Coronary artery (tissue), 2 donors: ENCODE data around the gene PIAS1.
"Not testable (repeated sequence)": the region's sequence is repeated elsewhere in the genome, so short reads cannot be mapped to it uniquely, and the experiment has no call there.

ENCODE experiments used
- DNase-seq: peaks from one replicate; pipeline ENCODE4 v3.0.0-alpha.2; 2017; ENCODE audit warnings: low spot score
- H3K27ac ChIP-seq, 2 donors: fragments of 200-600 bp; sonication (generic); one replicate each; pipeline ENCODE4 v1.5.1; 2016 to 2019
- H3K4me3 ChIP-seq: fragments of 200-600 bp; sonication (generic); 2 replicates; pipeline ENCODE4 v1.5.1; 2016; ENCODE audit warnings: mild to moderate bottlenecking, moderate library complexity
- CTCF ChIP-seq: fragments of 200-600 bp; sonication (generic); IDR thresholded peaks from one replicate; pipeline ENCODE4 v1.5.1; 2019; ENCODE audit warnings: antibody characterized with exemption

Gene PIAS1

GRCh38 chr15:68232449-68232848 lies 178.3 kb downstream of the PIAS1 start:
- TF ChIP-seq CTCF, result no peak
- Histone ChIP-seq H3K27ac (no peak overlapping the region), H3K4me3 (no peak overlapping the region)
- DNase-seq, result no peak

- no peak for TF ChIP-seq CTCF
- DNase-seq, result no peak
- Histone ChIP-seq H3K27ac (no peak overlapping the region), H3K4me3 (no peak overlapping the region)
Measured at GRCh38 chr15:68232937-68233336, 178.8 kb downstream of the PIAS1 start.

- H3K4me3 ChIP-seq, result no peak overlapping the region
- no peak for TF ChIP-seq CTCF
- DNase-seq, result no peak
- H3K27ac ChIP-seq, result no peak overlapping the region
Measured at GRCh38 chr15:68234060-68234459, 179.9 kb downstream of the PIAS1 start.

- not testable (repeated sequence) for H3K27ac ChIP-seq, DNase-seq, H3K4me3 ChIP-seq
Measured at GRCh38 chr15:68234520-68234919, 180.4 kb downstream of the PIAS1 start.

GRCh38 chr15:68235022-68235421 lies 180.9 kb downstream of the PIAS1 start:
- H3K4me3 ChIP-seq, result no peak overlapping the region
- TF ChIP-seq CTCF, result no peak
- no peak for DNase-seq
- no peak overlapping the region for H3K27ac ChIP-seq

GRCh38 chr15:68239025-68239424 lies 184.9 kb downstream of the PIAS1 start:
- Histone ChIP-seq H3K4me3 (no peak overlapping the region), H3K27ac (no peak overlapping the region)
- no peak for DNase-seq
- no peak for TF ChIP-seq CTCF

- H3K27ac ChIP-seq, result no peak overlapping the region
- TF ChIP-seq CTCF, result no peak
- H3K4me3 ChIP-seq, result no peak overlapping the region
- DNase-seq, result no peak
Measured at GRCh38 chr15:68241088-68241935, 187.2 kb downstream of the PIAS1 start.
